ENCODE results near the gene ARMH1. TPM values are rescaled to one million over a fixed set of nuclear protein-coding genes. Genes with fewer than 3 reads are reported as not detected.
A peak's percentile ranks its signal among the peaks of the same experiment; 100 is the strongest.
"Not testable (repeated sequence)": the region's sequence is repeated elsewhere in the genome, so short reads cannot be mapped to it uniquely, and the experiment has no call there.

The ARMH1 gene
- polyA plus RNA-seq, 3 donors: 6.0 to 8.8 (median 6.3) TPM

DNA sequence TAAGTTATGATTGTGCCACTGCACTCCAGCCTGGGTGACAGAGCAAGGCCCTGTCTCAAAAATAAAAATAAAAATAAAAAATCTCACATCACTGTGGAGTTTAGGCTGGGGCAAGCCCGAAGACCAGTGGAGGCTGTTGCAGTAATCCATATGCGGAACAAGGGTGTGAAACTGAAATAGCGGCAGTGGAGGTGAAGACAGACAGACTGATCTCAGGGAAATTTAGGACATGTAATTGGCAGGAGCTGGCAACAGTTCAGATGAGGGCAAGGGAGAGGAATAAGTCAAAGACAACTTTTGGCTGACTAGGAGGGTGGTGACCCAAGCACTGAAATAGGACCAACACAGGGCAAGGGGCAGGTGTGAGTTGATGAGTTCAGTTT, 8.4 kb downstream of the ARMH1 start:
- DNase-seq (ENCODE audit: extremely low read depth in 1 of 11, low read depth in 9 of 11, low spot score in 4 of 11): no peak

DNA sequence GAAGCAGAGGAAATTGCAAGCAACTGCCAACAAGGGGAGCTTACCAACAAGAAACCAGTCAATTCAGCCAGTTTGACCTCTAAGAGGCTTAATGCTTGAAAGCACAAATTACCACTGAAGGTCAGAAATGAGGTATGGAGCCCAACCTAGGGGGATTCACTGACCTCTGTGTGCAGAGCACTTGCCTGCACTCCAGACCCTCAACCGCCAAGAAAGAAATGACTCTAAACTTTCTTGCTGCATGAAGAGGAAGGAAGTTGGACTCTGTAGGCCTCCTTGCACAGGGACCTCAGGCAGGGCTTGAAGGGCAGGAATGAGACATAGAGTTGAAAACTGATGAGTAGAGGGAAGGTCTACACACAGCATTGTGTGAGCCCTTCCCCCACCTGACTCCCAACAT, 10.0 kb downstream of the ARMH1 start:
- no peak for DNase-seq (ENCODE audit: extremely low read depth in 1 of 11, low read depth in 9 of 11, low spot score in 4 of 11)

DNA sequence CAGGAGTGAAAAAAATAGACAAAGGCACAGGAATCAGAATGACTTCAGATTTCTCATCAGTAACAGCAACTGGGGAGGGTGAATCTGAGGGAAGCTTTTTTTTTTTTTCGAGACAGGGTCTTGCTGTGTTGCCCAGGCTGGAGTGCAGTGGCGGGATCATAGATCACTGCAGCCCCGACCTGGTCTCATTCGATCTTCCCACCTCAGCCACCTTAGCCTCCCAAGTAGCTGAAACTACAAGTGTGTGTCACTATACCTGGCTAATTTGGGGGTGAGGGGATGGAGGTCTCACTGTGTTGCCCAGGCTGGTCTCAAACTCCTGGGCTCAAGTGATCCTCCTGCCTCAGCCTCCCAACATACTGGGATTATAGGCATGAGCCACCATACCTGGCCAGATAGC, 10.7 kb downstream of the ARMH1 start:
- DNase-seq (ENCODE audit: extremely low read depth in 1 of 11, low read depth in 9 of 11, low spot score in 4 of 11): no peak

DNA sequence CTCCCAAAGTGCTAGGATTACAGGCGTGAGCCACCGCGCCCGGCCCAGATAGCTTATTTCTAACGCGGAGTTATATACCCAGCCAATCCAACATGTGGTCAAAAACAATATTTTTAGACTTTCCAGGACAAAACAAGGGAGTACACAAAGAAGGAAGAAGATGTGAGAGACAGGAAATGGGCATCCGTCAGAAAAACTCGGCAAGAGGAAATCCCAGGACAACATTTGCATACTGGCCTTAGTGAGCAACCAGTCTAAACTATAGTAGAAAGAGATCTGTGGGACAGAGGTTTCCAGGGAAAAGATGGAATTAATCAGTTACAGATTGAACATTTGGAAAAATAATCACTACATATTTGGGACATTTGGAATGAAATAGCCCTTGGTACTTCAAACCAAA, 11.4 kb downstream of the ARMH1 start:
- no peak for DNase-seq (ENCODE audit: extremely low read depth in 1 of 11, low read depth in 9 of 11, low spot score in 4 of 11)

GRCh38 chr1:44688760-44689446, 14.4 kb downstream of the ARMH1 start:
- DNase-seq (ENCODE audit: extremely low read depth in 1 of 11, low read depth in 9 of 11, low spot score in 4 of 11): no peak

DNA sequence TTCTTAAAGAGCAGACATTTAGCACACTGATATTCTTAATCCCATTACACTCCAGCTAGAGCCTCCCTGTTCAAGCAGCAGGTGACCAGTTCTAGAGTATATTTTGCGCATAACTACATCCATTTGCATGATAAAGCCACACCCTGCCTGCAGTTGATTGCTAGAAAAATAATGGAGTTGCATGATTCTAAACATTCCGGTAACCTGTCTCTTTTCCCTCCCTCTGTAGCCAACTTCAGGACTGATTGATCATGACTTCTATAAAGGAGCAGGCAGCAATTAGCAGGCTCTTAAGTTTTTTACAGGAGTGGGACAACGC, 14.9 kb downstream of the ARMH1 start:
- DNase-seq (ENCODE audit: extremely low read depth in 1 of 11, low read depth in 9 of 11, low spot score in 4 of 11): no peak

DNA sequence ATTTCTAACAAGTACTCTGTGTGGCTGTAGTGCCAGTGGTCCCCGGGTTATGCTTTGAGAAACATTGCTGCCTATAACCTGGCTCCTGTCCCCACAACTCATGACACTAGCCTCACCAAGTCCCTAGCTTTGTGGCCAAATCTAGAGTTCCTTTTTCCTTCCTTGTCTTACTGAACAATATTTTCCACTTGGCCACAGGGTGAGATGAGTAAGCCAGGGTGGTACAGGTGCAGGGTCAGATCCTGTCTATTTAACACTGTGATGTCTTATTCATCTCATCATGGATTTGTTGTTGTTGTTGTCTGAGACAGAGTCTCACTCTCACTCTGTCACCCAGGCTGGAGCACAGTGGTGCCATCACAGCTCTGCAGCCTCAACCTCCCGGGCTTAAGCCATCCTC, 18.6 kb downstream of the ARMH1 start:
- DNase-seq (ENCODE audit: extremely low read depth in 1 of 11, low read depth in 9 of 11, low spot score in 4 of 11): no peak

DNA sequence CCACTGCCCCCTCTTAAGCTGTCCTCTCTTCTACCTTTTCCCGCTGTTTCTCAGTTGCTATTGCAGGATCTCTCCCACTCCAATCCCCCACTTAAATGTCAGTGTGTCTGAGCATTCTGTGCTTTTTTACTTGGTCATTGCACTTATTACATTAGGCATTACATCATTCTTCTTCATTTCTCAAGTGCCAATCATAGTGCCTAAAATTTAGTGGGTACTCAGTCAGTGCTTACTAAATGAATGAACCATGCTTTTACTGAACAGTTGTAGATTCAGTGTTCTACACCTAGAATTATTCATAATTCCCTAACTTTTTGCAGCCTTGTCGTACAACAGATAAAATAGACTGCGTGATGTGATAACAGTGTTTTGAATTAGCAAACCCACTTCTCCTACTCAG, 19.4 kb downstream of the ARMH1 start:
- no peak for DNase-seq (ENCODE audit: extremely low read depth in 1 of 11, low read depth in 9 of 11, low spot score in 4 of 11)

DNA sequence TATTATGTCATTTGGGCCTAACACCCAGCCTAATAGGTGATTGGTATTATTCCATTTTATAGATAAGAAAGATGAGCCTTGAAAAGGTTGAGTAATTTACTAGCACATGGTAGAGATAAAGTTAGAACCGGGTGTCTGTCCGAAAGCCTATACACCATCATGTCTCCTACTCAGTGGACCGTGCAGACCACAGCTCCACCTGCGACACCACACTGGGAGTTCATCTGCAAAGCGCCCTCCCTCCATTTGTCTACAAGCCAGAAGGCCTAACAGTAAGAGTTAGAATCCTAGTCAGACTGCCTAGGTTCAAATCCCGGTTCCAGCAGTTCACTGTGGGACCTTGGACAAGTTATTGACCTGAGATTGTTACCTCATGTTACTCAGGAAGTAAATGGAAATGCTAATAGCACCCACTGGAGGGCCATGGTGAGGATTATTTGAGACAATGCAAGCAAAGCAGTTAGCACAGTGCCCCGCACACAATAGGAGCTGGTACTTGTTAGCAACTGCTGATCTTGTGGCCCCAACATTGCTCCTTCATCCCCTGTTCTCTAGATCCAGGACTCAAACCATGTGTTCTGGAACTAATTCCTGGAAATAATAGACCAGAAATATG, 20.5 kb downstream of the ARMH1 start:
- DNase-seq (ENCODE audit: extremely low read depth in 1 of 11, low read depth in 9 of 11, low spot score in 4 of 11): no peak

DNA sequence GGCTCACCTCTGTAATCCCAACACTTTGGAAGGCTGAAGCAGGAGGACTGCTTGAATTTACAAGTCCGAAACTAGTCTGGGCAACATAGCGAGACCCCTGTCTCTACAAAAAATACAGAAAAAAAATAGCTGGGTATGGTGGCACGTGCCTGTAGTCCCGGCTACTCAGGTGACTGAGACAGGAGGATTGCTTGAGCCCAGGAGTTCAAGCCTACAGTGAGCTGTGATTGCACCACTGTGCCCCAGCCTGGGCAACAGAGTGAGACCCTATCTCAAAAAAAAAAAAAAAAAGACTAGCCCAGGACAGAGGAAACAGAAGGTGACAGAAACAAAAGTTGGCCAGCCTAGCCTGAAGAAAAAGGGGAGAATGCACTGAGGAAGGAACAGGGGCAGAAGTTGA, 21.2 kb downstream of the ARMH1 start:
- no peak for DNase-seq (ENCODE audit: extremely low read depth in 1 of 11, low read depth in 9 of 11, low spot score in 4 of 11)

- no peak for DNase-seq (ENCODE audit: extremely low read depth in 1 of 11, low read depth in 9 of 11, low spot score in 4 of 11)
These were observed 21.6 kb downstream of the ARMH1 start for GRCh38 chr1:44696101-44696500.

DNA sequence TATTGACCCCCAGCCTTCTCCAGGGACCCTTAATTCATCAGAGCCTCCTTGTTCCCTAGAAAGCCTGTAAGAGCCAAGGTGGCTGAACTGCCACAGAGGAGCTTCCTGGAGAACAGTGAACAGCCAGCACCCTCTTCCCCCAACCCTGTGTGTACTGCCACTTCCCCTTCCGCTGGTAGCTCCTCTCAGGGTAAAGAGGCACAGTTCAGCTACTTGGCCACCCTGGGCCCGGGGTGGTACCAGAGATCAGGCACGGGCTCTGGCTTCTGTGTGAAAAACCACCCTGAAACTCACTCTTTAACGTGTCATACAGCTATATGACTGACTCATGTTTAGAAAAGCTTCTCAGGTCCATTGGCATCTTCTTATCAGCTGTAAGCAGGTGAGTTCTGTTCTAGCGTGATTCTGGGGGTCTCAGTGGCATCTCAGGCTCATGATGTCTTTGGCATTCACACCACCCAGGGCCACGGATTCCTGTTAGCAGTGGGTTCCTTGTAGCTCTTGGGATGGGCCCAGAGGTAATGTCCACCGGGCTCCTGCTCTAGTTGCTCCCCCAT, 22.4 kb downstream of the ARMH1 start:
- no peak for DNase-seq (ENCODE audit: extremely low read depth in 1 of 11, low read depth in 9 of 11, low spot score in 4 of 11)

DNA sequence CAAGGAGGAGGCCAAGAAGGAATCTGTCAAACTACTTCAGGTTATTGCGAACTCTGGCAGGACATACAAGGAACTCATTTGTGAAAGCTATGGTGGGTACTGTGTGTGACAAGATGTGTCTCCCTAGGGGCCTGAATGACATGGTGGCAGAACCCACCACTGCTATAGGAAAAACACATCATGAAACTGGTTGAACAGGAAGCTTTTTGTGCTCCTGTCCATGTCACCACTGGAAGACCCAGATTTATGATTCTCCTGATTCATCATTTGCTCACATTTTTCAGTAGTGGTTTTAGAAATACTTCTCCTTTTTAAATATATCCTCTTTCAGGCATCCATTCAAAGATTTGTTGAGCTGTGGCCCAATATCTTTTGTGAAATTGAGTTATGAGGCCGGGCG, 23.6 kb downstream of the ARMH1 start:
- DNase-seq (ENCODE audit: extremely low read depth in 1 of 11, low read depth in 9 of 11, low spot score in 4 of 11): no peak

GRCh38 chr1:44699375-44699774, 24.9 kb downstream of the ARMH1 start:
- not testable (repeated sequence) for DNase-seq (ENCODE audit: extremely low read depth in 1 of 11, low read depth in 9 of 11, low spot score in 4 of 11)

GRCh38 chr1:44700573-44700972, 26.1 kb downstream of the ARMH1 start:
- DNase-seq (ENCODE audit: extremely low read depth in 1 of 11, low read depth in 9 of 11, low spot score in 4 of 11): no peak

- DNase-seq (ENCODE audit: extremely low read depth in 1 of 11, low read depth in 9 of 11, low spot score in 4 of 11): peak in 3 of 11 donors; percentile 38 to 42 (median 40)
These were observed 26.6 kb downstream of the ARMH1 start for GRCh38 chr1:44701141-44701573.

- no peak for DNase-seq (ENCODE audit: extremely low read depth in 1 of 11, low read depth in 9 of 11, low spot score in 4 of 11)
These were observed 31.0 kb downstream of the ARMH1 start for GRCh38 chr1:44705470-44705869.

DNA sequence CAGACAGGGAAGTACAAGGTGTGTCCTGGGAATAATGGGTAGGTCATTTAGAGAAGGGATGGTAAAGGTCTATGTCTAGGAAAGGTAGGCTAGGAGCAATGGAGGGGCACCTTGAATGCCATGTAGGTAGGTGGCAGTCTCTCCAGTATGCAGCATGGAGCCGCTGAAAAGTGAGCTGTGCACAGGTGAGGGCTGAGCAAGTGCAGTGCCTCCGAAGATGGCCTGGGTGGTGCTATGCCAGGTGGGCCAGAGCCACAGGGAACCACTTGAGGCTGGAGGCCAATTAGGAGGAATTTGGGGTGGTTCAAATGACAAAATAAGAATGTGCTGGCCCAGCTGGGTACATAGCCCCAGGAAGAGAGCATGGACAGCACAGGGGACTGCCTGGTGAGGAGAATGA, 31.4 kb downstream of the ARMH1 start:
- DNase-seq (ENCODE audit: extremely low read depth in 1 of 11, low read depth in 9 of 11, low spot score in 4 of 11): no peak

DNA sequence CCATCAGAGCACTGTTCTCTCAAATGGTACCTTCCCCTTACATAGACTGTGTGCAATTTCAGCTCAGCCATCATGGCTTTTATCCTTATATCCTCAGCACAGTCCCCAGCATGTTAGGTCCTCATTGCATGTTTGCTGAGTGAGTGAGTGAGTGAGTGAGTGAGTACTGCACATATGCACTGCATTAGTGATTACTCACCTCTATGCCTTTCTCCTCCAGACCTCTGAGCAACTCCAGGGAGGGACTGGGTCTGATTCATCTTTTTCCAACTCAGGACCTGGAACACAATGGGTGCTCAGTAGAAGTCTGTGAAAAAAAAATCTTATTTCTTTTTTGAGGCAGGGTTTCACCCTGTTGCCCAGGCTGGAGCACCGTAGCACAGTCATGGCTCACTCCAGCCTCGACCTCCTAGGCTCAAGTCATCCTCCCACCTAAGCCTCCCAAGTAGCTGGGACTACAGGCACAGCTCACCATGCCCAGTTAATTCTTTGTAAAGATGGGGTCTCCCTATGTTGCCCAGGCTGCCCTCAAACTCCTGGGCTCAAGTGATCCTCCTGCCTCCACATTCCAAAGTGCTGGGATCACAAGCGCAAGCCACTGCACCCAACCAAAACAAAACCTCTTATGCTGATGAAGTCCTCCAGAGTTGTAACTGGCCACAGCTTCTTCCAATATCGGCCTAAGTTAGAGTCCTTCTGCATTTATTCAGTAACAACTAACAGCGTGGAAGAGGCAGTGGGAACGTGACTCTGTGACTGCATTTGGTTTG, 32.8 kb downstream of the ARMH1 start:
- DNase-seq (ENCODE audit: extremely low read depth in 1 of 11, low read depth in 9 of 11, low spot score in 4 of 11): no peak

All from renal cortex interstitium (tissue), 11 donors.